Skeletal muscle cell (primary cell): ENCODE results near the gene GMEB2.
A peak's percentile ranks its signal among the peaks of the same experiment; 100 is the strongest.

Experiments
- DNase-seq: peaks from one replicate; pipeline ENCODE4 v3.0.0-alpha.2; 2010; ENCODE audit warnings: low read depth
- H3K4me3 ChIP-seq: 2 replicates; pipeline ENCODE4 v1.5.1; 2011; ENCODE audit warnings: low read depth, mild to moderate bottlenecking, control low read depth, low read length, moderate library complexity

GMEB2 gene

DNA sequence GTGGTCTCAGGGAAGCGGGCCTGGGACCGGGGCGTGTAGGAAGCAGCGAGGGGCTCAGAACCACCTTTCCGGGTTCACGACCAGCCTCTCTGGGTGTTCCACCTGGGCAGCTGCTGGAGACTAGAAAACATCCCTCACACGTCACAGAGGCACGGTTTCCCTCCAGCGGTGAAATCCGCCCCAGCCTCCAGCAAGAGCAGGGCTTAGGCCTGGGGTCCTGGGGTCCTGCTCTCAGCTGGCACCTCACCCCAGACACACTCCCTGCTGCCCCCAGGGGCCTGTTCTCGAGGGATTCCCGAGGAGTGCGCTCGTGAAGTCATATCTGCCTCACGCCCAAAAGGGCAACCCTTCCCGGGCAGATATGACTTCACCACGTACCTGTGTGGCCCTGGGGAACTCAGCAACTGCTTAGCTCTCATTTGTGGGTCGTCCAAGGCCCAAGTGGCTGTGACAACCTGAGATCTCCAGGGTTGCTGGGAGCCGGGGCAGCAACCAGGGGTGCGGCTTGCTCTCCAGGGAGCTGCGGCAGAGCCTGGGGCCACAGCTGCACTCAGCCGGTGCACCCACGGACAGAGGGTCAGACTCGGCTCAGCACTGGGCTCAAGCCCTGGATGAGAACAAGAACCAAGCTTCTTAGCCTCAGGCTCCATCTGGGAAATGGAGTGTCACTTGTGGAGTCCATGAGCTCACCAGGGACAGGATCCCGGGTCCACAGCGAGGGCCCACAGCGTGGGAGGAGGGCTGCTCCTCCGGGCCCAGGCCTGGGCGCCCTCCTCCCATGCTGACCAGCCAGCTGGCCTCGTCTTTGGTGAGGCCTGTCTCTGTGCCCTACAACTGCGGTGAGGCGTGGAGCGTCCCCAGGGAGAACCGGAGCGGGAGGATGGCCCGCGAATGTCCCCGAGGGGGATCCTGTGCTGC, 72.3 kb downstream of the GMEB2 start:
- DNase-seq = no peak
- peak overlapping the region; percentile 69 for H3K4me3 ChIP-seq

DNA sequence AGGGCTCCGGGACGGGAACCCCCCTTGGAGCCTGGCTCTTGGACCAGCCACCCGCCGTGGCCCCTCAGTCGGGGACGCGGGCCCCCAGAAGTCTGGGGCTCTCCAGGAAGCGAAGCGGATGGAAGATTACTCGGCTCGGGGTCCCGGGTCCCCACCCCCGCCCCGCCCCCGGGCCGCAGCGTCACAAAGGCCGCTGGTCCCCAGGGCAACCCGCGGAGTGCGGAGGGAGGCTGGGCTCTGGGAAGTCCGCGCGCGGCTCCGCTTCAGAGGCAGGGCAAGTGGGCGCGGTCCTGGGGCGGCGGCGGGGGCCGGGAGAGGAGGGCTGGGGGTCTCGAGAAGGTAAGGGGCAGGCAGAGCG, 73.0 kb downstream of the GMEB2 start, which contains the start of gene FNDC11:
Gene FNDC11, plus strand, starts transcription at position 227 of the 358 bp plus-strand sequence. CDS start 1,505 bp downstream, outside the sequence.
- DNase-seq = no peak
- peak within 1 kb of the TSS; percentile 69 for H3K4me3 ChIP-seq

DNA sequence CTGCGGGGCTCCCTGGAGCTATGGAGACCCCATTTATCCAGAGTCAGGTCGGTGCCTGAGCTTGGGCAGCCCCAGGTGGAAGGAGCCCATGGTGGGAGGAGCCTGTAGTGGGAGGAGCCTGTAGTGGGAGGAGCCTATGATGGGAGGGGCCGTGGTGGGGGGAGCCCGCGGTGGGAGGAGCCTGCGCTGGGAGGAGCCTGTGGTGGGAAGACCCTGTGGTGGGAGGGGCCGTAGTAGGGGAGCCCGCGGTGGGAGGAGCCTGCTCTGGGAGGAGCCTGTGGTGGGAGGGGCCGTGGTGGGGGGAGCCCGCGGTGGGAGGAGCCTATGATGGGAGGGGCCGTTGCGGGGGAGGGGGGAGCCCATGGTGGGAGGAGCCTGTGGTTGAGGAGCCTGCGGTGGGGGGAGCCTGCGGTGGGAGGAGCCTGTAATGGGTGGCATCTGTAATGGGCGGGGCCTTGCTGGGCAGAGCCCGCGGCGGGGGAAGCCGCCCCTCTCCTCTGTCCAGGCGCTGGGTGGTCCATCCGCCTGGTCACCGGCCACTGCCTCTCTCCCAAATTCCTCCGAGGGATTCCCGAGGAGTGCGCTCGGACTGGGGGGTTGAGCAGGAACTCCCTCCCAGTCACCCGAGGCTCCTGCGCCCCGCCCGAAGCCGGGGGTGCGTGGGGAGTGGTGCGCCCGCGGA, 73.5 kb downstream of the GMEB2 start:
- DNase-seq = peak; percentile 39
- peak overlapping the region; percentile 69 for H3K4me3 ChIP-seq

GRCh38 chr20:63552481-63553249, 74.2 kb downstream of the GMEB2 start:
- no peak for DNase-seq
- H3K4me3 ChIP-seq = no peak overlapping the region

DNA sequence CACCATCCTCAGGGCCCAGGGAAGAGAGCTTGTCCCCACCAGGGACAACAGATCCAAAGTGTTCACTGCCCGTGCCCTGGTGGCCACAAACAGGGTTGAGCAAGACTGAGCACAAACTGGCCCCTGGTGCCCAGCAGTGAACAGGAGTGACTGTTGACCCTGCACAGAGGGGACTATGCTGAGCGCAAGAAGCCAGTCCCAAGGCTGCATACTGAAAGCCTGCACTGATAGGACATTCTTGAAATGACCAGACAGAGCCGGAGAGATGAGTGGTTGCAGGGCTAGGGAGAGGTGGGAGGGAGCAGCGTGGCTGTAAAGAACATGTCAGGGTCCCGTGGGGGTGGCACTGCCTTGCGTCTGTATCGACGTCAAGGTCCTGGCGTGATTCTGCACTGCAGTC, 75.8 kb downstream of the GMEB2 start:
- no peak overlapping the region for H3K4me3 ChIP-seq
- DNase-seq = no peak

GRCh38 chr20:63549679-63550282, 77.1 kb downstream of the GMEB2 start:
- DNase-seq = no peak
- no peak overlapping the region for H3K4me3 ChIP-seq

- no peak for DNase-seq
- H3K4me3 ChIP-seq = no peak overlapping the region
Measured at GRCh38 chr20:63549019-63549418, 77.9 kb downstream of the GMEB2 start.

DNA sequence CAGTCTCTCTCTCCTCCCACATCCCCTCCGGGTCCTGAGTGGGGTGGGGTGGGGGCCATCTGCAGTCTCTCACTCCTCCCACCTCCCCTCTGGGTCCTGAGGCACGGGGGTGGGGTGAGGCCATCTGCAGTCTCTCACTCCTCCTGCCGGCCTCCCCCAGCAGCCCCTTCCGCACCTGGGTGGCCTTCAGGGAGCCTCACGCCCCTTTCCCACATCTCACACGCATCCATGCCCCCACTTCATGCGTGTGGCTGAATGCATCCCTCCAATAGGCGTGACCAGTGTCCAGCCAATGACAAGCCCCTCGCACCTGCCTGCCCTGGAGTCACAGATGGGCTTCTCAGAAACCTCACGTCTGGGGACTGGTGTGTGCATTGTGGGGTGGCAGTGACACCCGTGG, 78.4 kb downstream of the GMEB2 start:
- no peak overlapping the region for H3K4me3 ChIP-seq
- no peak for DNase-seq

DNA sequence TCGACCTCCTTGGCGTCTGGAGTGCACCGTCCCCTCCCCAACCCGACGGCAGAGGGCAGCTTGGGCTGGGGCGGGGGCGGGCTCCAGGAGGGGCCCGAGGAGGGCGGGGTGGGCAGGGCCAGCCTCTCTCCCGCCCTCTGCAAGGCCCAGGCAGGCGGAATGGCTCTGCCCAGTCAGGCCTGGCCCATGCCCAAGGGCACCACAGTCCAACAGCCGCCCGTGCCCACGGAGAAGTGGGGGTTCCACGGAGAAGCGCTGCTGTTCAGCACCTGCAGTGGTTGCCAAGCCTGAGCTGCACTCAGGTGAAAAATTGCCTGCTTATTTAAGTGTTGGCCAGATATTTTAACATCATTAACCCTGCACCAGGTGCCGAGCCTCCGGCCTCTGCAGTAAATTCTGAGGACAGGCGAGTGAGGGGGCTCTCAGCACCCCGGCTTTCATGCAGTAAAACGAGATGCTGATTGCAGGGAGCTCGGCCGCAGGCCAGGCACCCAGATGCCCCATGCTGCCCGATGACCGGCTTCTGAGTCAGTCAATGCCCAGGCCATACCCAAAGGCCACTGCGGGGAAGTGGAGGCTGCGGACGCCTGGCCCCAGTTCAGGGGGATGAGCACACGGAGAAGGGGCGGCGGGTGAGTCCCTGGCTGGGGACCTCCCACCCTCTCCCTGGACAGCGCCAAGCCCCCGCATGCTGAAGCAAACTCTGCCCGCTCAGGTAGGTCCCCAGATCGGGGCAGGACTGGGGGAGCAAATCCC, 79.0 kb downstream of the GMEB2 start, which contains the start of gene SRMS:
Gene SRMS, minus strand, starts transcription at position 25 of the 756 bp plus-strand sequence. CDS start 286 bp downstream, outside the sequence.
- no peak for DNase-seq
- no peak within 1 kb of the TSS for H3K4me3 ChIP-seq

DNA sequence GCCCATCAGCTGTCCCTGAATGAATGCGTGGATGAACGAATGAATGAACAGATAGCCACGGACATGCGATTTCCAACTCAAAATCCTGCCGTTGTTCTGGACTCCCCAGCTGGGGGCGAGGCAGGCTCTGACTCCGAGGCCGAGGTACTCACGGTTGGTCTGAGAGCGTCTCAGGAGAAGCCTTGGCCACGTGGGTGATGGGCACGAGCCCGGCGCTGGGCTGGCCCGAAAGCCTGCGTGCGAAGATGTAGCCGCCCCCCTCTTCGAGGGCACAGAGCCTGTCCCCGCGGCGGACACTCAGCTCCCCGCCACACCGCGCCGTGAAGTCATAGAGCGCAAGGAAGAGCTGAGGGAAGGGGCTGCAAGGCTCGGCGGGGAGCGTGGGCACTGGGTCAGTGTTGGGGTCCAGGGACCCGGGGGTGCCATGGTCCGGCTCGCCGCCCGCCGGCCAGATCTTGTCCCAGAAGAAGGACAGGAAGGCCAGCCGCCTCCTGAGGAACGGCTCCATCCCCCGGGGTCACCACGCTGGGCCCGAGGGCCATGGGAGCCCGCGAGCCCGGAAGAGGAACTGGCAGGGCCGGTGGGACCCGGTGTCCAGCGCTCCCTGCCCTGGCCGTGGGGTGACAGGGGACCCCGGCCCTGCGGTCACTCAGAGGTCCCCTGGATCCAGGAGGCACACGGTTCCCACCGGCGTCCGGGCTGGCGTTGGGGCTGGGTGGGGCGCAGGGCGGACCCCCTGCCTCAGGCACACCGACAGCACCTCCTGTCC, 79.8 kb downstream of the GMEB2 start:
- H3K4me3 ChIP-seq = no peak overlapping the region
- no peak for DNase-seq

DNA sequence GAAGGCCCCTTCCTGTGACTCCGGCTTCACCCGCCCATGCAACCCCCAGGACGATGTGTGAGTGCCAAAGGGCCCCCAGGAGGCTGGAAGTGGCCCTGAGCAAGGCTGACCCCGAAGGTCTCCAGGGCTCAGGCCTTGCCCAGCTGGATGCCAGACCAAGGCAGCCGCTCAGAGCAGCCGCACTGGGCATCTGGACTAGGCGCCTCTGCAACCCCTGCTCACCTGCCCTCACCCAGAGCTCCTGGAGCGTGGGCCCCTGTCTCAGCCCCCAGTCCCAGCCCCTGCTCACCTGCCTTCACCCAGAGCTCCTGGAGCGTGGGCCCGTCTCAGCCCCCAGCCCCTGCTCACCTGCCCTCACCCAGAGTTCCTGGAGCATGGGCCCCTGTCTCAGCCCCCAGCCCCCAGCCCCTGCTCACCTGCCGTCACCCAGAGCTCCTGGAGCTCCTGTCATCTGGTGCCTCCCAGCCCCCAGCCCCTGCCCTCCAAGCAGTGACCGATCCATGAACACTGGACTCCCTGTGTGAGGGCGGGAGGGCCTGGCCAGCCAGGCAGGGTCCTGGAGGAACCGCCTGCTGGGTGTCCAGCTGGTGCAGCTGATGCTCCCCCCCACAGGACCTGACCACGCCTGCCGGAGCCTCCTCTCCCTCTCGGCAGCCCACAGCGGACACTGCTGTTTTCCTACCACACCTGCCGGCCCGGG, 80.5 kb downstream of the GMEB2 start:
- DNase-seq = no peak
- no peak overlapping the region for H3K4me3 ChIP-seq

GRCh38 chr20:63545814-63546213, 81.1 kb downstream of the GMEB2 start:
- no peak overlapping the region for H3K4me3 ChIP-seq
- DNase-seq = no peak

DNA sequence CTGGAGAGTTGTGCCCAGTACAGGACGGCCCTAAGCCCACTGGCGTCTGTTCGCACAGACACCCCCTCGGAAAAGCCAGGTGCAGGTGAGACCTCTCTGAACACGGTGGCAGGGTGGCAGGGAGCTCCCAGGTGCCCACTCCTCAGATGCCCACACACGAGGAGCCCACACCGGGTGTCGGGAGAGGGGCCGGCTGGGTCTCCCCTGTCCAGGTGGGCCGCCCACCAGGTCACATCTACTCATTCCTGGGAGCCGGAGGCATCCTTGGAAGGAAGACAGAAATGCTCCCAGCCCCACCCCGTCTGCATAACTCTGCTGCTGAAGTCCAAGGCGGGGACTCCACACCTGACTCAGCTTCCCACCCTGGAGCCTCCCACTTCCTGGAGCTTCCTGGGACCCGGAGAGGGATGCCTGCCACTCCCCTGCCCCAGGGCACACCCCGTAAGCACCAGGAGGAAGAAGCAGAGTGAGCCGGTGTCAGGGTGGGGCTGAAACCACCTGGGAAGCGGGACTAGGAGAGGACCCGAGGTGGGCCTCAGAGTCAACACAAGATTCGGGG, 81.9 kb downstream of the GMEB2 start:
- H3K4me3 ChIP-seq = no peak overlapping the region
- no peak for DNase-seq

DNA sequence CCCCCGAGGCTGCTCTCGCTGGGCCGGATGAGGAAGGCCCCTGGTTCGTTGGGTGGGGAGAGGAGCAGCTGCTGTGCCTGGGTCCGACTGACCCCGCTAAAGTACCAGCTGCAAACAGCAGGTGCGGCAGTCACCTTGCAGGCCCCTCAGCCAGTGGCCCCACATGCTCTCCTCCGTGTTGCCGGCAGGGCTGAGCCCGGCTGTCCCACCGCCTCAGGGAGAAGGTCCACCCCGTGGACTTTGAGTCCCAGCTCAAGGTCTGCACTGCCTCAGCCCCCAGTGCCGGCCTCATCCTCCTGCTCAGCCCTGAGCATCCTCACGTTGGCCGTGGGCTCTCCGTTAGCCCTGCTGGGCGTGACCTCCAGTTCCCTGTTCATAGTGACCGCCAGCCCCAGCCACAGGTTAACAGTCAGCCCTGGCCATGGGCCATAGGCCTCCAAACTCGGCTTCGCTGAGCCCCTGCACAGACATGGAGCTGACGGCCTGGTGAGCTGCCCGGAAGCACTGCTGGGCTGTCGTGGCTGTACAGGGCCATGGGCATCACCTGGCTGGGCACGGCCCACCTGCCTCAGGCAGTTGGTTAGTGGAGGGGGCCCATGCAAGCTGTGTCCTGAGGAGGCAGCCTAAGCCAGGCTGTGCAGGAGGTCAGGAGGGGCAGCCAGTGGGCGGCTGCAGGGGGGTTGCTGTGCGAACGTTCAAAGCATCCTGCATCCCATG, 82.5 kb downstream of the GMEB2 start:
- no peak overlapping the region for H3K4me3 ChIP-seq
- no peak for DNase-seq

DNA sequence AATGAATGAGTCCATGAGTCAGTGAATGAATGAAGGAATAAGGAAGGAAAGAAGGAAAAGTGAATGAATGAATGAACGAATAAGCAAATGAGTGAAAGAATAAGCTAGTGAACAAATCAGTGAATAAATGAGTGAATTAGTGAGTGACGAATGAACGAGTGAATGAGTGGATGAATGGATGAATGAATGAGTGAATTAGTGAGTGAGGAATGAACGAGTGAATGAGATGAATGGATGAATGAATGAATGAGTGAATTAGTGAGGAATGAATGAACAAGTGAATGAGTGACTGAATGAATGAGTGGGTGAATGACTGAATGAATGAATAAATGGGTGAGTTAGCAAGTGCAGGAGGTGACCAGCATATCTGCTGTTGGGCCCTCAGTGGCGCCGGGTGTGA, 83.2 kb downstream of the GMEB2 start:
- H3K4me3 ChIP-seq = no peak overlapping the region
- DNase-seq = no peak

GRCh38 chr20:63543131-63543530, 83.8 kb downstream of the GMEB2 start:
- H3K4me3 ChIP-seq = no peak overlapping the region
- DNase-seq = no peak

GRCh38 chr20:63542696-63543095, 84.2 kb downstream of the GMEB2 start:
- no peak overlapping the region for H3K4me3 ChIP-seq
- DNase-seq = no peak
